ENCODE results near the gene AP2A1.

GRCh38 chr19:49855277-49855675 lies 88.5 kb downstream of the AP2A1 start:
- TF ChIP-seq, protein P1, sequence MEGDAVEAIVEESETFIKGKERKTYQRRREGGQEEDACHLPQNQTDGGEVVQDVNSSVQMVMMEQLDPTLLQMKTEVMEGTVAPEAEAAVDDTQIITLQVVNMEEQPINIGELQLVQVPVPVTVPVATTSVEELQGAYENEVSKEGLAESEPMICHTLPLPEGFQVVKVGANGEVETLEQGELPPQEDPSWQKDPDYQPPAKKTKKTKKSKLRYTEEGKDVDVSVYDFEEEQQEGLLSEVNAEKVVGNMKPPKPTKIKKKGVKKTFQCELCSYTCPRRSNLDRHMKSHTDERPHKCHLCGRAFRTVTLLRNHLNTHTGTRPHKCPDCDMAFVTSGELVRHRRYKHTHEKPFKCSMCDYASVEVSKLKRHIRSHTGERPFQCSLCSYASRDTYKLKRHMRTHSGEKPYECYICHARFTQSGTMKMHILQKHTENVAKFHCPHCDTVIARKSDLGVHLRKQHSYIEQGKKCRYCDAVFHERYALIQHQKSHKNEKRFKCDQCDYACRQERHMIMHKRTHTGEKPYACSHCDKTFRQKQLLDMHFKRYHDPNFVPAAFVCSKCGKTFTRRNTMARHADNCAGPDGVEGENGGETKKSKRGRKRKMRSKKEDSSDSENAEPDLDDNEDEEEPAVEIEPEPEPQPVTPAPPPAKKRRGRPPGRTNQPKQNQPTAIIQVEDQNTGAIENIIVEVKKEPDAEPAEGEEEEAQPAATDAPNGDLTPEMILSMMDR (IDR thresholded peaks at IDR 0.05), result no peak
- TF ChIP-seq POLR2A (IDR thresholded peaks at IDR 0.05), result no peak
